HG02981 (cell line): Measurements from ENCODE around the gene FAM186B.
"Not testable (repeated sequence)": the region's sequence is repeated elsewhere in the genome, so short reads cannot be mapped to it uniquely, and the experiment has no call there.

Source experiments
- ATAC-seq: cut with Tn5 transposase; IDR thresholded peaks from one replicate; pipeline ENCODE4 v1.9.1; 2021; ENCODE audit warnings: mild to moderate bottlenecking, moderate library complexity; ENCODE audit not compliant: unreplicated experiment

Gene FAM186B

DNA sequence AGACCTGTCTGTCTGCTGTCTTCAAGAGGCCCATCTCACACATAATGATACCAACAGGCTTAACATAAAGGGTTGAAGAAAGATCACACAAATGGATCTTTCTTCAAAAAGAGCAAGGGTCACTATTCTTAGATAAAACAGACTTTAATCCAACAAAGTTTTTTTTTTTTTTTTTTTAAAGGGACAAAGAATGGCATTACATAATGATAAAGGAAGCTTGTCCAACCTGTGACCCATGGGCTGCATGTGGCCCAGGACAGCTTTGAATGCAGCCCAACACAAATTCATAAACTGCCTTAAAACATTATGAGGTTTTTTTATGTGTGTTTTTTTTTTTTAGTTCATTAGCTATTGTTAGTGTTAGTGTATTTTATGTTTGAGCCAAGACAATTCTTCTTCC, 6.8 kb upstream of the FAM186B start:
- no peak for ATAC-seq

DNA sequence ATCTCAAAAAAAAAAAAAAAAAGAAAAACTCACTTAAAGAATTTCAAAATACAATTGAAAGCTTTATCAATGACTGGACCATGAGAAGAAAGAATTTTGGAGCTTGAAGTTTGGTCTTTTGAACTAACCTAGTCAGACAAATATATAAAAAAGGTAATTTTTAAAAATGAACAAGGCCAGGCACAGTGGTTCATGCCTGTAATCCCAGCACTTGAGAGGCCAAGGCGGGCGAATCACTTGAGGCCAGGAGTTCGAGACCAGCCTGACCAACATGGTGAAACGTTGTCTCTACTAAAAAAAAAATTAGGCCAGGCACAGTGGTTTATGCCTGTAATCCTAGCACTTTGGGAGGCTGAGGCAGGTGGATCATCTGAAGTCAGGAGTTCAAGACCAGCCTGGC, 5.3 kb upstream of the FAM186B start:
- ATAC-seq, result not testable (repeated sequence)

DNA sequence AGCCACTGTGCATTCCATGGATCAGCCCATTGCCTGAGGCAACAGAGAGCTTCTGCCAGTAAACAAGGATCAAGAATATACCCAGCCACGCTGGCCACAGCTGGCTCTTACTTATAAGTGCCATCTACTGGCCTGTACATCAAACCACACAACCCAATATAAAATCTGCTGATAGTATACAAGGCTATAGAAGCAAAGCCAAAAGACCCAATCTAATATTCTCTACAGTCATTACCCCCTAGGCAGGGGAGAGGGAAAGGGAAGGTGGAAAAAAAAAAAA, 4.4 kb upstream of the FAM186B start:
- no peak for ATAC-seq

DNA sequence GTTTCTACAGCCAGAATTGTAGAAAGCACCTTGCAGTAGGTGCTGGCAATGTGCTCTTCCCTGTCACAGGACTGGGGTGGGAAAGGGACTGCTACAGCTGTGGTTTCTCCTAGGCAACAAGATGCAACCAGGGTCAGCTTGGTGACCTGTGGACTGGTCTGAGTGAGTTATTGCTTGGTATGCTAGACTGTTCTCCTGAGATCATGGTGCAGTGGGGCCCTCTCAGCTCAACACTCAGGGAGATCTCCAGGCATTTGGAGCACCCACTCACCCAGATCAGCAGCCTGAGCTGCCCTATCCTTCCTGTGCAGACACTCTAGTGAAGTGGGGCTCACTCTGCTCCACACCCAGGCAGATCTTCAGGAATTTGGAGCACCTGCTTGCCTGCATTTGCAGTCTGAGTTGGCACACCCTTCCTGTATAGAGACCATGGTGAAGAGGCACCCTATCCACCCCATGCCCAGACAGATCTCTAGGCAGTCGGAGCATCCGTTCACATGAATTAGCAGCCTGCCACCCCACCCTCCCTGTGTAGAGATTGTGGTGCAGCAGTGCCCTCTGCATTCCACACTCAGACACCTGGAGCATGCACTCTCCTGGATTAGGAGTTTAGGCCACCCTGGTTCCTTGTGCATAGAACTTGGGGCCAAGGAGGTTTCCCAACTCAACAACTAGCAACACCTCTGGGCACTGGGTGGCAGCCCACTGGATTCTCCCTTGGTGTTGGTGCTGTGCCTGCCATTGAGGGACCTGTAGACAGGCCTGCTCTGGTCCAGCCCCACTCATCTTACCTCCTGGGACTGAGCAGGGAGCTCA, 3.8 kb upstream of the FAM186B start:
- no peak for ATAC-seq

DNA sequence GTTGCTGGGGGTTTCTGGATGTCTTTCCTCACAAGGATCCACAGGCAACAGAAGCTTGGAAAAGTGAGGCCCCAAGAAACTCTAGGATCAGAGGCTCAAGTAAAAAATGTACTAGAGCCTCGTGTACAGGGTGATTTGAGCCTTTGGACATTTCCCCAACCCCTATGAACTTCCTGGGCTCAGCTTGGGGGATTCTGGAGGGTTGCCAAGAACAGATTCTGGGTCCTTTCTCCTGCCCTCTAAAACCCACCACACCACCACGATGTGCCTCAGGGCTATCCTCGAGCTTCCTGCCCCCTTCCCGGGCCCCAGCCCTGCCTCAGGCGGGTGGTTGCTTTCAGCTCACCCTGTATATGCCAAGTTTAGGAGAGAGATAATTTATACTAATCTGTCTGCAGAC, 583 bp downstream of the FAM186B start:
- ATAC-seq, result no peak

DNA sequence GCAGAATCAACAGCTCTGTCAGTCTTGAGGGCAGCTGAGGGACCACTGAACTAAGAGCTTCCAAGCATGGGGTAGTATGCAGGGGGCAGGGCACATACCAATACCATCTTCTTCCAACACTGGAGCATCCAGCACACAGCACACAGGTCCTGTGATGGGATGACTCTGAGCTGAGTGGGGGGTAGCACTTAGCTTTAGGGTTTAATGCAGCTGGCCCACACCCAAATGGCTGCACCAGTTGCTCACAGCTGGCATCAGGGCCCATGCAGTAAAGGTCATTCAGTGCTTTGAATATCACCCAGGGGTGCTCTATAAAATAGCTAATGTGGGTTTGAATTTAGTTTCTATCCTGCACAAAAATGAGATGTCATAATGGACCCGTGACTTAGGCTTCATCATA, 1.7 kb downstream of the FAM186B start:
- no peak for ATAC-seq

DNA sequence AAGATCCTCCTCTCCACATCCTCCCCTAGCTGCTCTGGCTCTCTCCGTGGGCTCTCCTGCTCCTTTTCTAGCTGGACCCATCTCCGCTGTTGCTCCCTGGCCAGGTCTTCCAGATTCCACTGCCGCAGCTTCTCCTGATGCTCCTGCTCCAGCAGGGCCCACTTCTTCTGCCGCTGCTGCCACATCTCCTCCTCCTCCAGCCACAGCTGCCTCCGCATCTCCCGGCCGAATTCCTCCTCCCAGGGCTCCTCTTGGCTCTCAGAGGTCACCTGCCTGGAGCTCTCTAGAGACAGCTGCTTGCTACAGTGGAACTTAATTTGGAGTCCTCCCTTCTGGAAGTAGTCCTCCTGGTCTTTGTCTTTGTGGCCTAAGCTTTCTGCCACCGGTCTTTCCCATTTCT, 5.5 kb downstream of the FAM186B start:
- no peak for ATAC-seq

DNA sequence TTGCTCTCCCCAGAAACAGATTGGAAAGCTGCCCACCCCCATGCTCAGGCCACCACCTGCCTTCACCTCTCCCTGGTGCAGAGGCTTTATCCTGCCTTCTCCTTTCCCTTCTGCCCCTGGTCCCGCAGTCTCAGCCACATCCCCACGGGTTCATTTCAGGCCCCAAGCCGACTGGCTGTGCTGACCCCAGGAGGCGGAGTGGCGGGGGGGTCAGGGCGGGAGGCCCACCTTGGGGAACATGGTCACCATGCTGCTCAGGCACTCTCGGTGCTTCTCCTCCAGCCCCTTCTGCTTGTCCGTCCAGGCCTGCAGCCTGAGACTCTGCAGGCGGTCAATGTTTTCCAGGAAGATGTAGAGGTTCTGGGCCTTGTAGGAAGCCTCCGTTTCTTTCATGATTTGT, 6.9 kb downstream of the FAM186B start:
- no peak for ATAC-seq

DNA sequence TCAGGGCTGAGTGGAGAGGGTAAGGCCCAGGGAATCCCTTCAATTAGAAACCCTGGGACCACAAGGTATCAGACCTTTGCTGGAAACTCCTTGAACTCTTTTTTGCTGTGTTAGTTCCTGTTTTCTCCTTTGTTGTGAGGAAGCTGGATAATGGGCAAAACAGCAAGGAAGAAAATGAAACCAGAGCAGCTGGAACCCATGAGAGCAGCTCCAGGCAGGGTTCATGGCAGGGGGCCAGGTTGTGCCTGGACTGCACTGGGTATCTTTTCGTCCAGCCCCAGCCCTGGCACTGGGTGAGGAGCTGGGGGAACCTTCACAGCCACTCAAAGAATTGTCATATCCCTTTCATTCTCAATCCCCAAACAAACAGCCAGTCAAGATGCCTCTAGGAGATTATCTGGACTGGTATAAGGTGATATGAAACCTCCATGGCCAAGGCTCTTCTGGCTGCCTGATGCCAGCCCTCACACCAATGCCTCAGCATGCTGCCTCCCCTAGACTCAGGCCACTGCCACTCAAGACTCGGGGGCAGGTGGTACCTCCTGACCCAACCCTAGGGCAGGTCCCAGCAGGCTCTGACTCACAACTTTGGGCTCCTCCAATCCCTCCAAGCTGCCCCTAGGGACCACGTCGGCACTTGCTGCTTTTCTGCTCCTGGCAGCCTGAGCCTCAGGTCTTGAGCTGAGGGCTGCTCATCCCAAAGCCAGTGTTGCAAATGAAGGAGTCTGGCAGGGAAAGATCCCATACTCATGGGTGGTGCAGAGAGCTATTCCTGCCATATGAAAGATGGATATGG, 16.5 kb downstream of the FAM186B start:
- no peak for ATAC-seq

DNA sequence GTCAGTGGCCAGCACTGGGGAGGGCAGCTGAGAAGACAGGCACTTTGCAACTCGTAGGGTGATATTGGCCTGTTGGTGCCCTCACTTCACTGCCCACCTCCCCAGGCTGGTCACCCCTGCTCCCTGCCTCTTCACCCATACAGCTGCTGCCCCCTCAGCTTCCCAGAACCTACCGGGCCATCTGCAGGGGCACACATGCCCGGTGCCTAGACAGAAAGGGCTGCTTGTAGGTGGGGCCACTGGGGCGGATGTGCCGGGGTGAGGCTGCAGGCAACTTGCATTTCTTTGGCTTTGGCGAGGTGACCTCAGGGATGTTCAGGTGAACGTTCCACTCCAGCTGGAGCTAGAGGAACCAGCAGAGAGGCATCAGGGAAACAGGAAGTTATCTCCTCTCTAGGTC, 17.2 kb downstream of the FAM186B start:
- no peak for ATAC-seq

DNA sequence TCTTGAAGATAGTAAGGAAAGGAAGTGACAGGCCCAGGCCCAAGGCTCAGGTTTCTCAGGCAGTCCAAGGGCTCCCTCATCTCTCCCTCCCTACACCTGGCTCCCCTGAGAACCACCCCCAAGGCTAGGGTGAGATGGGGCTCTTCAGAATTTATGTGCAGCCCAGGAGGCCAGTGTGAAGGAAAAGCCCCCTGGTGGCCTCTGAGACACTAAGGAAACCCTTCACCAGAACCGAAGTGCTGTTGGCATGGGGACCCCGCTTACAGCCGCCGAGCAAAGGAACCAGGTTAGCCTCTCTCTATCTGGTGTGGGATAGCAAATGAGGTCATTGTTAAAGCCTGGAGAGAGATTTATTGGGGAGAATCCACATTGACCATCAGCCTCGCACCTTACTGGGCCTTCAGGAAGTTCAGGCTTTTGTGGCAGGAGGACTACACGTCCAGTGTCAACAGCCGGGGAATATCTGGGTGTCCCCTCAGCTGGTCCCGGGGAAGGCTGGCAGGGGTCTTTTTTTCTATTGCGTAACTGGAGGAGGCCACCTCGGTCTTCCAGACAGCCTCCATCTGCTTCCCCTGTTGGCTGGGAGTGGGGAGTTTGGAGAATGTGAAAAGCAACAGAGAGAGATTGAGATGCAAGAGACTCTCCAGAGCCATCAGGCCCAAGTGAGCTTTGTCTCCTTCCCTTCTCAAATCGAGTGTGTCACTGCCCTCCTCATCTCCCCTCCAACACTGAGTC, 18.1 kb downstream of the FAM186B start:
- no peak for ATAC-seq

DNA sequence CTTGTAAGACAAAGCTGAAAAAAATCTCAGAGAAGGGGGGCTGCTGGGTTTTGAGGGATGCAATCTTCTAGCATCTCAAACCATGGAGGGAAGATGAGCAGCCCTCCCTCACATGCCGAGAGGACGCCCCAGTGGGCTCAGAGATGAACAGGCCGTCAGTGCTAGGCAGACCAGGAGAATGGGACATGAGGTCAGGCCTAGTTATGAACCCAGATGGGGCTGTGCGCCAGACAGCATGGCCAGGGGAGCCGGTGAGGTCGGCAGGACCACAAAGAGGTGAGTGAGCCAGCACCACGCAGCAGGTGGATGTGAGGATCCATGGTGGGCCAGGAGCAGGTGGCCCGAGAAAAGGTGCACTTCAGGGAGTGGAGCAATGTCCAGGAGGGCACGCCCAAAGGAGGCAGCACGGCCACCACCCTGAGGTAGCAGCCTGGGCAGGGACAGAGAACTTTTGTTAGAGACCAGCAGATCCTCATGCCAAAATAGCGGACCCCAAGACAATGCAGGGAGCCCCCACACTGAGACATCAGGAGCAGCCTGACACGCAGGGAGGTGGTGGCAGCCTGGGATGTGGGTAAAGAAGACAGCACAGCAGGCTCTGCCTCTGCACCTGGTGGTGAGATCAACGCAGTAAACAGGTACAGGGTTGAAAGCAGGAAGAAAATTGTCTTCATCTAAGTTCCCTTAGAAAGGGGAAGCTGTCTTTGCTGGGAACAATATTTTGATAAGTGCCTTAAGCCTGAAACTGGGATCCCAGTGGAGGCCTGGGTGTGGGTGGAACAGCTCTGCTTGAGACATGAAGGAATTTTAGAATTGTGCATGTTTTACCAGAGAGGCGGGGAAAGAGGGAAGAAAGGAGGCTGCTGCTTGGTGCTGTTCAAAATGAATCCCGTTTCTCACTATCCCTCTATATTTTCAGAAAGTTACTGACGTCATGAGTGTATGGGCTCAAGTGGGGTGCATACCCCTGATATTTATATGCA, 19.7 kb downstream of the FAM186B start:
- ATAC-seq, result no peak

DNA sequence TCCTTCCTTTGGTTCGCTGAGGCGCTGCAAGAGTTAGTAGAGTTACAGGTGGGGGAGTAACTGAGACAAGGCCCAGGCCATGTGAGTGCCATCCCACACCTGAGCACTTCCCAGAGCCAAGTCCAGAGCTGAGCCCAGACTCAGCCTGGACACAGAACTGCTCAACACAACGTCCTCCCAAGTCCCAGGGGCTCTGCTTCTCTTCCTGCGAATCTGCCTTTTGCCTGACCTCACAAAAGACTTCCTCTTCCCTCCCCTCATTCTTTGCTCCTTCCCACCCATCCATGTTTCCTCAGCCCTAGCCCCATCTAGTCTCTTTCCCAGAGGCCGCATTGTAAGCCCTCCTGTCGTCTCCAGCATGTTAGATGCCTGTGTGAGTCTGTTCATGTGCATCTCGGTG, 20.8 kb downstream of the FAM186B start:
- ATAC-seq, result no peak

DNA sequence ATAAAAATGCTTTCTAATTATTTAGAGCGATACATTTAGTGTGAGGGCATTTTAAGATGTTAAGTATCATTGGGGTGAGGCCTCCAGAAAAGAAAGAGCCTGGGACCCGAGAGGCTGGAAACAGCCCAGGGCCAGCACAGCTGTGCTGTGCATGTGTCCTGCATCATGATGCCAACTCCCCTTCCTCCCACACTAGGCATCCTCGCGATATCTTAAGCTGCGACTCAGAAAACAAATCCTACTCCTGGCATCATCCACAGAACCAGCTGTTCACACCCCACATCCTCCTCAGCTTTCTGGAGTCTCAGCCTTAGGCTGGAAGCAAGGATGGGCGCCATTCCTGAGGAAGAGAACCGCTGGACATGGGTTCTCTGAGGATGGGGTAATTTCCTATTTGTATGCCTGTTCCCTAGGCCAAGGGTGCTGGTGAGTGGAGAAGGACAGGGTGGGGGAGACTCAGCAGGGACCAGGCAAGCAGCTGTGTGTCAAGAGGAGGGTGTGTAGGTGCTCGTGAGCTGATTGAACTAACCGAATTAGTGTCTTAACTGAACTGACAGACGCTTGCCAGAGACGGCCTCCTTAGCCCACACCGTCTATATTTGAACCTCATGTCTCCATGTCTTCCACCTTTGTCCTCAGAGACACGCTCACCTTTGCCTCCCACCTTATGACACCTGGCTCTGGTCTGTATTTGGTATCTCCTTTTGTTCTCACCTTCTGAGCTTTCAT, 21.9 kb downstream of the FAM186B start:
- no peak for ATAC-seq

DNA sequence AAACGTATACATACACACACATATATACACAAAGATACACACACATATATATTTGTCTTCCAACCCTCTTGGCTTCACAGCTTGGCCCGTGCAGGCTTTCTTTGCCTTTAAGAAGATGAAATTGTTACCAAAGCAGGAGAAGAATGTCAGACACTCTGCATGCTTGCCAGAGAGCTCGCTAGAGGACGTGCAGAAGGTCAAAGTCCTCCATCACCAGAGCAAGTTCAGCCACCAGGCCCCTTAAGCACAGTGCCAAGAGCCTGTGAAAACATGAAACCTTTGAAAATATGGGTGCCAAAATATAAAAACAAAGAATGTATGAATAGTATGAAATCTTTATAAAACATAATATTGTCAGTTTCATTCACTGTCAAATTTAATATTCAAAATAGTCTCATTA, 22.6 kb downstream of the FAM186B start:
- no peak for ATAC-seq

DNA sequence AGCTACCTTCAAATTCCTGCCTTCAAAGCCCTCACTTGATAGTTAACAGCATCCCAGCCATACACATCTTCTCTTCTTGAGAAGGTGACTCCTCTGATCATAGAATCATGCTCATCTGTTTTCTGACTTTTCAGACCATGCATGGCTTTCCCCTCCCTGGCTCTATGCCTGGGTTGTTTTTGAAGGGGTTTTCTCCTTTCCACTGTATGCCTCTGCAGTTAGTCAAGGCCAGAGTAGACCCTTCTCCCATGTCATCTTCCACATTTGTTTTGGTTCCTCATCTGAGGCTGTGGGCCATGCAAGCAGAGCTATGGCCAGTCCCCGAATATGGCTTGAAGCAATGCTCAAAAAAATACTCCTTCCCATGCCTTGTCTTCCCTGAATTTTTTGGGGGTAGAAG, 23.2 kb downstream of the FAM186B start:
- no peak for ATAC-seq

DNA sequence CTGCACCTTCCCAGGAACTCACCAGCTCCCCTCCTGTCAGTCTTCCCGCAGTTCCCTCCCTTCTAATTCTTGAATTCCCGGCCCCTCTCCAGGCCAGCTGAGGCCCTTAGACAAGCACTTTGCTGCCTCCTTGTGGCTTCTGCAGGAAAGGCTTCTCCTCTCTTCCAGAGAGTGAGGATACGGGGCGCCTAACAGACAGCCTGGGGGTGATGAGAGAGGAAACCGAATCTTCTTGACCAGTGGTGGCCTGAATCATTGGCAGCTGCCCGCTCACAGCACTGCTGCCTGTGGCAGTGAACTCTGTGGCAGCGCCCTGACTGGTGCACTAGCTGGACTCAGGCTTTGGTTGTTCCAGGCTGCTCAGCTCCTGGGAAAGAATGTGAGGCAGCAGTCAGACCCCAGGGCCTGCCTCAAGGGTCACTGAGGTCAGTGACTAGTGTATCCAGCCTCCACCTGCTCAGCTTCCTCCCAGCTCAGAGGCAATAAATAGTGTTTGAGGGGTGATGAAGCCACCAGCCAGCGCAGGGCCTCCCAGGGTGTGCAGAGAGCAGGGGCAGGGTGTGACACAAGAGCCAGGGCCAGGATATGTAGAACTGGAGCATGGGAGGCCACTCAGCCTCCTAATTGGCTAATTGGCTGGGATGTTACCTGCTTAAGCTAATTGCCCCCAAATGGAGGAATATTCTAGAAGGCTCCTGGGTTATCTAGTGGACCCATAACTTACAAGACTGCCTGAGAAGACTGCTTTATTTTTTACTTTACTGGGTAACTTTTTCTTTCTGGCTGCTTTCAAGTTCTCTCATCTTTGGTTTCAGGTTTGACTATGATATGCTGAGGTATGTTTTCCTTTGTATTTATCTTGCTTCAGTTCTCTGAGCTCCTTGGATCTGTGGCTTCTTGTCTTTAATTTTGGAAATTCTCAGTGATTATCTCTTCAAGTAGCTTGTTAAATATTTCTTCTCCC, 24.6 kb downstream of the FAM186B start:
- ATAC-seq, result peak; percentile 67

DNA sequence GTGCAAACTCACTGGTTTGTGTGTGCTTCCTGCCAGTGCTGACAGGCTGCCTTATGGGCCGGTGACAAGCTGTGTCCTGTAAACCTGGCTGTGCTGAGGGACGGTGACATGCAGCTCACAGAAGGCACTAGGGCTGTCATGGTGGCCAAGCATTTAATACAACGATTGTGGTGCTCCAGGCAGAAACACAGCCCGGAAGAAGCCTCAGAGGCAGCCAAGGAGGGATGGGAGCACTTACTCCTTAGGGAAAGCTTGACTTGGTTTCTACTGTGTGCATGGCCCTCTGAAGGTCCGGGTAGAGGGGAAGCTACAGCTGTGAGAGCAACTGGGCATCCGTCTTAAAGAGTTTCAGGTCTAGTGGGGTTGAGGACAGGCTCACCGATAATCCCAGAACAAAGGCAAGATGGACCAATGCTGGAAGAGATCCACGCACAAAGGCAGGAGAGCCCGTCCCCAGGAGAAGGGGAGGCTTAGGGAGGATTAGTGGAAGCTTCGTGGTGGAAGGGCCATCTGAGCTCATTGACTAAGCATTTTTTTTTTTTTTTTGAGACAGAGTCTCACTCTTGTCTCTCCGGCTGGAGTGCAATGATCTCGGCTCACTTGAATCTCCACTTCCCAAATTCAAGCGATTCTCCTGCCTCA, 26.8 kb downstream of the FAM186B start:
- no peak for ATAC-seq
